ENCODE data around the gene PSEN2.

DNA sequence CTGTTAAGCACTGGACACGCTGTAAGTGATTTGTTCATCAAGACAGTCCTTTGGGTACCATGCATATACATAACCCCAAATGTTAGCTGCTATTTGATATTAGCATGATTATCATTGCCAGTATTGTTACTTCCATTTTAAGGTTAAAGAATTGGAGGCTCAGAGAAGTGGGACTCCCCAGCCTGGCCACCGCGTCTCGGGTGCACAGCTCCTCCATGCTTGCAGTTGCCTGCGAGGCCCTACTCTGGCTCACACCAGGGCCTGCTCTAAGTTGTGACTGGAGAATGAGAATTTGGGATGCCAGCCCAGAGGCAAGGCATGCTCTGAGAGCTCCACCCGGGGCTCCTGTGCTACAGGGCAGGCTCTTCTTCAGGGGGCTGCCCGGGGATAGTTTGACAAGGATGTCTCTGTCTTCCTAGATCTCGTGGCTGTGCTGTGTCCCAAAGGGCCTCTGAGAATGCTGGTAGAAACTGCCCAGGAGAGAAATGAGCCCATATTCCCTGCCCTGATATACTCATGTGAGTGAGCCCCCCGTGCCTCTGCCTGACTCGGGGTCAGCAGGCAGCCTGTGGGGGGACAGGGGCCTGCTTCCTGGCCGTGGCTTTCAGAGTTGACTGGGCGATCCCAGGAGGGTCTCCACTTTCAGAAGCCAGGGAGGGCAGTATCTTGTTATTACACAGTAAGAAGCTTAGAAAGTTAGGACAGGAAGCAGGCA lies 19.4 kb downstream of the PSEN2 start:
- TF ChIP-seq TAF1 (IDR thresholded peaks at IDR 0.05; ENCODE audit: low read depth) = no peak
- no peak for TF ChIP-seq TCF12 (IDR thresholded peaks at IDR 0.05; ENCODE audit: low read depth)
- TF ChIP-seq, protein P1, sequence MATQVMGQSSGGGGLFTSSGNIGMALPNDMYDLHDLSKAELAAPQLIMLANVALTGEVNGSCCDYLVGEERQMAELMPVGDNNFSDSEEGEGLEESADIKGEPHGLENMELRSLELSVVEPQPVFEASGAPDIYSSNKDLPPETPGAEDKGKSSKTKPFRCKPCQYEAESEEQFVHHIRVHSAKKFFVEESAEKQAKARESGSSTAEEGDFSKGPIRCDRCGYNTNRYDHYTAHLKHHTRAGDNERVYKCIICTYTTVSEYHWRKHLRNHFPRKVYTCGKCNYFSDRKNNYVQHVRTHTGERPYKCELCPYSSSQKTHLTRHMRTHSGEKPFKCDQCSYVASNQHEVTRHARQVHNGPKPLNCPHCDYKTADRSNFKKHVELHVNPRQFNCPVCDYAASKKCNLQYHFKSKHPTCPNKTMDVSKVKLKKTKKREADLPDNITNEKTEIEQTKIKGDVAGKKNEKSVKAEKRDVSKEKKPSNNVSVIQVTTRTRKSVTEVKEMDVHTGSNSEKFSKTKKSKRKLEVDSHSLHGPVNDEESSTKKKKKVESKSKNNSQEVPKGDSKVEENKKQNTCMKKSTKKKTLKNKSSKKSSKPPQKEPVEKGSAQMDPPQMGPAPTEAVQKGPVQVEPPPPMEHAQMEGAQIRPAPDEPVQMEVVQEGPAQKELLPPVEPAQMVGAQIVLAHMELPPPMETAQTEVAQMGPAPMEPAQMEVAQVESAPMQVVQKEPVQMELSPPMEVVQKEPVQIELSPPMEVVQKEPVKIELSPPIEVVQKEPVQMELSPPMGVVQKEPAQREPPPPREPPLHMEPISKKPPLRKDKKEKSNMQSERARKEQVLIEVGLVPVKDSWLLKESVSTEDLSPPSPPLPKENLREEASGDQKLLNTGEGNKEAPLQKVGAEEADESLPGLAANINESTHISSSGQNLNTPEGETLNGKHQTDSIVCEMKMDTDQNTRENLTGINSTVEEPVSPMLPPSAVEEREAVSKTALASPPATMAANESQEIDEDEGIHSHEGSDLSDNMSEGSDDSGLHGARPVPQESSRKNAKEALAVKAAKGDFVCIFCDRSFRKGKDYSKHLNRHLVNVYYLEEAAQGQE (IDR thresholded peaks at IDR 0.05; ENCODE audit: low read depth) = no peak
- TF ChIP-seq RAD21 (IDR thresholded peaks at IDR 0.05; ENCODE audit: low read depth) = no peak
- no peak for TF ChIP-seq YY1 (IDR thresholded peaks at IDR 0.05; ENCODE audit: low read depth)
- TF ChIP-seq CREB1 (IDR thresholded peaks at IDR 0.05; ENCODE audit: low read depth) = no peak
- TF ChIP-seq CEBPB (IDR thresholded peaks at IDR 0.05) = no peak
- TF ChIP-seq MAX (IDR thresholded peaks at IDR 0.05) = no peak
- no peak for TF ChIP-seq EGR1 (IDR thresholded peaks at IDR 0.05)
- no peak for TF ChIP-seq ZBTB7A (IDR thresholded peaks at IDR 0.05; ENCODE audit: low read depth)
- no peak for TF ChIP-seq NFIC (IDR thresholded peaks at IDR 0.05)
- TF ChIP-seq, protein P2, sequence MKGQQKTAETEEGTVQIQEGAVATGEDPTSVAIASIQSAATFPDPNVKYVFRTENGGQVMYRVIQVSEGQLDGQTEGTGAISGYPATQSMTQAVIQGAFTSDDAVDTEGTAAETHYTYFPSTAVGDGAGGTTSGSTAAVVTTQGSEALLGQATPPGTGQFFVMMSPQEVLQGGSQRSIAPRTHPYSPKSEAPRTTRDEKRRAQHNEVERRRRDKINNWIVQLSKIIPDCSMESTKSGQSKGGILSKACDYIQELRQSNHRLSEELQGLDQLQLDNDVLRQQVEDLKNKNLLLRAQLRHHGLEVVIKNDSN (IDR thresholded peaks at IDR 0.05) = no peak
- no peak for TF ChIP-seq EP300 (IDR thresholded peaks at IDR 0.05; ENCODE audit: borderline replicate concordance)
